Fibroblast of the aortic adventitia (primary cell): ENCODE measurements around the gene DCLK1. TPM values are rescaled to one million over a fixed set of nuclear protein-coding genes. Genes with fewer than 3 reads are reported as not detected.

ENCODE experiments used
- DNase-seq: peaks from one replicate; pipeline ENCODE4 v3.0.0-alpha.2; 2010; ENCODE audit warnings: low read depth
- H3K4me3 ChIP-seq: 2 replicates; pipeline ENCODE4 v1.5.1; 2011; ENCODE audit warnings: low read depth, mild to moderate bottlenecking, control low read depth, low read length, moderate library complexity
- CTCF ChIP-seq: IDR thresholded peaks from 2 replicates; pipeline ENCODE4 v1.5.1; 2011; ENCODE audit warnings: mild to moderate bottlenecking, low read length, control low read depth, inconsistent platforms; ENCODE audit not compliant: insufficient read depth
- total RNA-seq: library from RNA; depleted of rRNA; stranded (reverse); fragments of >200 nt; gene quantifications from 2 replicates; pipeline ENCODE4 v1.2.3, GENCODE V29; 2012; ENCODE audit warnings: low replicate concordance

DCLK1 gene
- total RNA-seq, 1 donor = 80.0 TPM

GRCh38 chr13:35887115-35887666, 244.0 kb downstream of the DCLK1 start:
- TF ChIP-seq CTCF = no peak
- no peak for DNase-seq
- no peak overlapping the region for H3K4me3 ChIP-seq

- no peak for TF ChIP-seq CTCF
Observed at GRCh38 chr13:35886332-35887114, 244.7 kb downstream of the DCLK1 start.

GRCh38 chr13:35884211-35884760, 246.9 kb downstream of the DCLK1 start:
- DNase-seq = peak; percentile 51
- H3K4me3 ChIP-seq = no peak overlapping the region
- TF ChIP-seq CTCF = no peak

More at GRCh38 chr13:35886332-35887114, 244.7 kb downstream of the DCLK1 start:
- no peak for DNase-seq
- H3K4me3 ChIP-seq = no peak overlapping the region

GRCh38 chr13:35882722-35883497, 248.3 kb downstream of the DCLK1 start:
- no peak overlapping the region for H3K4me3 ChIP-seq
- no peak for DNase-seq
- no peak for TF ChIP-seq CTCF

GRCh38 chr13:35881360-35881759, 249.8 kb downstream of the DCLK1 start:
- no peak for TF ChIP-seq CTCF
- peak; percentile 66 for DNase-seq
- H3K4me3 ChIP-seq = no peak overlapping the region

- no peak overlapping the region for H3K4me3 ChIP-seq
- DNase-seq = no peak
- TF ChIP-seq CTCF = no peak
Observed at GRCh38 chr13:35879111-35879510, 252.1 kb downstream of the DCLK1 start.
